HG03095 (cell line): ENCODE results near the gene UBE3D.
"Not testable (repeated sequence)": the region's sequence is repeated elsewhere in the genome, so short reads cannot be mapped to it uniquely, and the experiment has no call there.

ENCODE experiments used
- ATAC-seq: cut with Tn5 transposase; IDR thresholded peaks from one replicate; pipeline ENCODE4 v1.9.1; 2021; ENCODE audit warnings: moderate library complexity; ENCODE audit not compliant: unreplicated experiment

UBE3D gene

GRCh38 chr6:83057705-83058321 is 7.8 kb downstream of the UBE3D start:
- ATAC-seq, result peak; percentile 71

GRCh38 chr6:83055366-83055964 is 10.2 kb downstream of the UBE3D start:
- no peak for ATAC-seq

GRCh38 chr6:83053678-83054077 is 12.0 kb downstream of the UBE3D start:
- no peak for ATAC-seq

- no peak for ATAC-seq
Measured at GRCh38 chr6:83051377-83052172, 14.1 kb downstream of the UBE3D start.

- ATAC-seq, result no peak
Measured at GRCh38 chr6:83047065-83047754, 18.4 kb downstream of the UBE3D start.

- no peak for ATAC-seq
Measured at GRCh38 chr6:83044091-83044768, 21.4 kb downstream of the UBE3D start.

- no peak for ATAC-seq
Measured at GRCh38 chr6:83042467-83043053, 23.1 kb downstream of the UBE3D start.

- no peak for ATAC-seq
Measured at GRCh38 chr6:83038246-83038645, 27.4 kb downstream of the UBE3D start.

- no peak for ATAC-seq
Measured at GRCh38 chr6:83031689-83032088, 34.0 kb downstream of the UBE3D start.

- ATAC-seq, result no peak
Measured at GRCh38 chr6:83019741-83020140, 45.9 kb downstream of the UBE3D start.

- not testable (repeated sequence) for ATAC-seq
Measured at GRCh38 chr6:83011131-83011530, 54.5 kb downstream of the UBE3D start.

- no peak for ATAC-seq
Measured at GRCh38 chr6:83008626-83009025, 57.0 kb downstream of the UBE3D start.

GRCh38 chr6:83006270-83006905 is 59.3 kb downstream of the UBE3D start:
- no peak for ATAC-seq

- no peak for ATAC-seq
Measured at GRCh38 chr6:82996156-82996555, 69.5 kb downstream of the UBE3D start.

GRCh38 chr6:82995066-82995465 is 70.6 kb downstream of the UBE3D start:
- no peak for ATAC-seq

- ATAC-seq, result no peak
Measured at GRCh38 chr6:82989736-82990290, 75.8 kb downstream of the UBE3D start.

- no peak for ATAC-seq
Measured at GRCh38 chr6:82988930-82989351, 76.7 kb downstream of the UBE3D start.

GRCh38 chr6:82987951-82988350 is 77.7 kb downstream of the UBE3D start:
- no peak for ATAC-seq

- no peak for ATAC-seq
Measured at GRCh38 chr6:82987416-82987815, 78.2 kb downstream of the UBE3D start.

- no peak for ATAC-seq
Measured at GRCh38 chr6:82984720-82985119, 80.9 kb downstream of the UBE3D start.
